Upper lobe of right lung (tissue), 1 donor: ENCODE results near the gene KCTD19. TPM values are rescaled to one million over a fixed set of nuclear protein-coding genes. Genes with fewer than 3 reads are reported as not detected.
"Not testable (repeated sequence)": the region's sequence is repeated elsewhere in the genome, so short reads cannot be mapped to it uniquely, and the experiment has no call there.

ENCODE experiments used
- ATAC-seq: fragments of 200-7000 bp; cut with Tn5 transposase; one replicate; pipeline ENCODE4 v1.9.1; 2020; ENCODE audit warnings: mild to moderate bottlenecking, moderate library complexity
- DNase-seq: peaks from one replicate; pipeline ENCODE4 v3.0.0-alpha.2; 2020
- H3K27ac ChIP-seq: fragments of 200-600 bp; one replicate; pipeline ENCODE4 v1.8.0; 2022
- H3K27me3 ChIP-seq: fragments of 200-600 bp; one replicate; pipeline ENCODE4 v1.8.0; 2022; ENCODE audit warnings: mild to moderate bottlenecking
- H3K36me3 ChIP-seq: fragments of 200-600 bp; one replicate; pipeline ENCODE4 v1.8.0; 2022
- H3K4me1 ChIP-seq: fragments of 200-600 bp; one replicate; pipeline ENCODE4 v1.8.0; 2022
- H3K4me3 ChIP-seq: fragments of 200-600 bp; one replicate; pipeline ENCODE4 v1.8.0; 2022; ENCODE audit warnings: mild to moderate bottlenecking
- H3K9me3 ChIP-seq: fragments of 200-600 bp; one replicate; pipeline ENCODE4 v1.8.0; 2022
- CTCF ChIP-seq: fragments of 200-600 bp; IDR thresholded peaks from one replicate; pipeline ENCODE4 v1.8.0; 2022; ENCODE audit warnings: antibody characterized with exemption
- intact Hi-C: fragments of 100-400 bp; cut with DNase I; formaldehyde crosslinking; loops from one replicate; pipeline ENCODE4 v1.11.0; 2022
- long read RNA-seq: library from polyadenylated mRNA; unstranded; transcript quantifications from one replicate; pipeline ENCODE4 v2.0.0, GENCODE V29; 2021
- total RNA-seq: library from RNA; stranded (reverse); fragmentation: NEBNext Ultra II Directional; extraction: Animal tissue kit (Norgen Biotek cat#: 25700); gene quantifications from one replicate; pipeline ENCODE4 v1.2.1, GENCODE V29; 2021
- donor health status: DM: no; HTN: yes; CAD: no; lungs with severe emphysema.

Gene KCTD19
- total RNA-seq, result 1.4 TPM
- long read RNA-seq, partial matches to known transcripts, result 1 of 4 reads
- long read RNA-seq, other reads (novel, unspliced or antisense), result 3 of 4 reads

GRCh38 chr16:67326472-67327309 is at the start of gene KCTD19, which contains the start of gene LRRC36:
TSS of gene KCTD19 (minus strand) at chr16:67326741. CDS start at chr16:67326707, 34 bp downstream.
TSS of gene LRRC36 (plus strand) at chr16:67326815. CDS start at chr16:67326863, 48 bp downstream.
- Histone ChIP-seq H3K4me1 (peaks cover 5% of the 10 kb centered on the region), H3K27me3 (peaks cover 13% of the 10 kb centered on the region), H3K4me3 (peak within 1 kb of the TSS; percentile 52), H3K27ac (peak within 1 kb of the TSS; percentile 1), H3K36me3 (no peaks in the 10 kb centered on the region), H3K9me3 (no peaks in the 10 kb centered on the region)
- intact Hi-C loops, result no loop called here
- DNase-seq, result peak; percentile 91
- ATAC-seq, result peak; percentile 95
- peak; percentile 41 for TF ChIP-seq CTCF

DNA sequence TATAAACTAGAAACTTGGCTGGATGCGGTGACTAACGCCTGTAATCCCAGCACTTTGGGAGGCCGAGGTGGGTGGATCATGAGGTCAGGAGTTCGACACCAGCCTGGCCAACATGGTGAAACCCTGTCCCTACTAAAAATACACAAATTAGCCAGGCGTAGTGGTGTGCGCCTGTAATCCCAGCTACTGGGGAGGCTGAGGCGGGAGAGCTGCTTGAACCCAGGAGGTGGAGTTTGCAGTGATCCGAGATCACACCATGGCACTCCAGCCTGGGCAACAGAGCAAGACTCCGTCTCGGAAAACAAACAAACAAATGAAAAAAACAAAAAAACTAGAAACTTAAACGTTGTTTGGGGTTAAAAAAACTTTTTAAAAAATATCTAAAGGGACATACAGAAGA is 49.5 kb upstream of the KCTD19 start:
- H3K4me1 ChIP-seq, H3K9me3 ChIP-seq, DNase-seq, H3K27ac ChIP-seq, ATAC-seq, H3K27me3 ChIP-seq, intact Hi-C loops, H3K36me3 ChIP-seq, H3K4me3 ChIP-seq: not testable (repeated sequence)

GRCh38 chr16:67372664-67373063 is 46.1 kb upstream of the KCTD19 start:
- intact Hi-C loops, result no loop called here
- ATAC-seq, result peak; percentile 41
- DNase-seq, result no peak
- no peaks in the 10 kb centered on the region for H3K27me3 ChIP-seq
- no peaks in the 10 kb centered on the region for H3K36me3 ChIP-seq
- peak; percentile 45 for TF ChIP-seq CTCF
- H3K4me1 ChIP-seq, result no peaks in the 10 kb centered on the region
- no peak overlapping the region for H3K27ac ChIP-seq
- no peak overlapping the region for H3K4me3 ChIP-seq
- no peaks in the 10 kb centered on the region for H3K9me3 ChIP-seq

GRCh38 chr16:67370661-67371060 is 44.1 kb upstream of the KCTD19 start:
- no peaks in the 10 kb centered on the region for H3K9me3 ChIP-seq
- no peak overlapping the region for H3K4me3 ChIP-seq
- DNase-seq (no peak), ATAC-seq (no peak)
- H3K36me3 ChIP-seq, result no peaks in the 10 kb centered on the region
- H3K27ac ChIP-seq, result no peak overlapping the region
- intact Hi-C loops, result no loop called here
- H3K4me1 ChIP-seq, result peaks cover under 1% of the 10 kb centered on the region
- no peak for TF ChIP-seq CTCF
- no peaks in the 10 kb centered on the region for H3K27me3 ChIP-seq

GRCh38 chr16:67364600-67365235 is 38.2 kb upstream of the KCTD19 start:
- ATAC-seq (peak; percentile 72), DNase-seq (no peak)
- Histone ChIP-seq H3K27me3 (no peaks in the 10 kb centered on the region), H3K36me3 (no peaks in the 10 kb centered on the region), H3K27ac (peak overlapping the region; percentile 38), H3K4me3 (peak overlapping the region; percentile 17), H3K9me3 (no peaks in the 10 kb centered on the region), H3K4me1 (peaks cover 10% of the 10 kb centered on the region)
- no peak for TF ChIP-seq CTCF
- intact Hi-C loops, result no loop called here

DNA sequence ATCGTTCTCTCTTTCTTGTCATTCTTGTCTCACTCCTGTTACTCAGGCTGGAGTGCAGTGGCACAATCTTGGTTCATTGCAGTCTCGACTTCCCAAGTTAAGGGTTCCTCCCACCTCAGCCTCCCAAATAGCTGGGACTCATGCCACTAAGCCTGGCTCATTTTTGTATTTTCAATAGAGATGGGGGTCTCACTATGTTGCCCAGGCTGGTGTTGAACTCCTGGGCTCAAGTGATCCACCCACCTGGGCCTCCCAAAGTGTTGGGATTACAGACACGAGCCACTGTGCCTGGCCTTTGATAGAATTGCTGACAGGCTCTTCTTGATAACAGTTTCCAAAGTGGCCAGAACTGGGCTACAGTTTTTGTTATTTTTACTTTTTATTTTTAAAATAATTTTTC is 34.5 kb upstream of the KCTD19 start:
- intact Hi-C loops, result no loop called here

DNA sequence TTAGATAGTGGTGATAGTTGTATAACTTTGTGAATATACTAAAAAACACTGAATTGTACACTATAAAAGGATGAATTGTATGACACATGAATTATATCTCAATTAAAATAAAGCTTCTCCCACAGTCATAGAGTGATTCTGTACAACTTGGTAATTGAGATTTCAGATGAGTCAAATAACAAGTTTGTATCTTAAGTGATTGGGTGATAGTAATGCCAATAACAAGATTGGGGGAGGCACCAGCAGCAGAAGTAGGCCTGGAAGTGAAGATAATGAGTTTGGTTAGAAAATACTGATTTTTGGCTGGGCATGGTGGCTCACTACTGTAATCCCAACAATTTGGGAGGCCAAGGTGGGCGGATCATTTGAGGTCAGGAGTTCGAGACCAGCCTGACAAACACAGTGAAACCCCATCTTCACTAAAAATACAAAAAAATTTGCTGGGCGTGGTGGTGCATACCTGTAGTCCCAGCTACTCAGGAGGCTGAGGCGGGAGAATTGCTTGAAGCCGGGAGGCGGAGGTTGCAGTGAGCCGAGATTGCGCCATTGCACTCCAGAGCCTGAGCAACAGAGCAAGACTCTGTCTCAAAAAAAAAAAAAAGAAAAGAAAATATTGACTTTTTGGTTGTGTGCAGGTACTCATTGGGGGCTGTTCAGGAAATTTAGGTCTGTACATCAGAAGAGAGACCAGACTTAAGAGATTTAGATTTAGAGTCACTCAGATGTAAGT is 33.2 kb upstream of the KCTD19 start:
- H3K4me3 ChIP-seq, H3K27me3 ChIP-seq, H3K9me3 ChIP-seq, H3K36me3 ChIP-seq, H3K4me1 ChIP-seq, H3K27ac ChIP-seq, DNase-seq, intact Hi-C loops, ATAC-seq: not testable (repeated sequence)

More for the DNA sequence above, 34.5 kb upstream of the KCTD19 start:
- no peak for ATAC-seq
- DNase-seq, result no peak
- Histone ChIP-seq H3K4me1 (peaks cover 10% of the 10 kb centered on the region), H3K27ac (no peak overlapping the region), H3K9me3 (no peaks in the 10 kb centered on the region), H3K4me3 (no peak overlapping the region), H3K27me3 (no peaks in the 10 kb centered on the region), H3K36me3 (no peaks in the 10 kb centered on the region)
- TF ChIP-seq CTCF, result no peak
